GM13977 (cell line): ENCODE results near the gene IRF9.

Experiments
- DNase-seq: peaks from one replicate; pipeline ENCODE4 v3.0.0; 2012; ENCODE audit warnings: low spot score
- in situ Hi-C: fragments of 300-500 bp; cut with MboI; formaldehyde crosslinking; loops from one replicate; pipeline ENCODE4 v1.12.0; 2022; ENCODE audit warnings: low sequenced_read_pairs, low pct_unique_long_range_greater_than_20kb, mixed read lengths, inconsistent platforms; ENCODE audit not compliant: unreplicated experiment
- TF ChIP-seq, protein P1 (sequence below): IDR thresholded peaks from 2 replicates; pipeline ENCODE4 v1.5.1; 2012; ENCODE audit warnings: mild to moderate bottlenecking, control low read depth; ENCODE audit not compliant: insufficient read depth; ENCODE audit errors: extremely low read depth, missing control alignments

Gene IRF9

DNA sequence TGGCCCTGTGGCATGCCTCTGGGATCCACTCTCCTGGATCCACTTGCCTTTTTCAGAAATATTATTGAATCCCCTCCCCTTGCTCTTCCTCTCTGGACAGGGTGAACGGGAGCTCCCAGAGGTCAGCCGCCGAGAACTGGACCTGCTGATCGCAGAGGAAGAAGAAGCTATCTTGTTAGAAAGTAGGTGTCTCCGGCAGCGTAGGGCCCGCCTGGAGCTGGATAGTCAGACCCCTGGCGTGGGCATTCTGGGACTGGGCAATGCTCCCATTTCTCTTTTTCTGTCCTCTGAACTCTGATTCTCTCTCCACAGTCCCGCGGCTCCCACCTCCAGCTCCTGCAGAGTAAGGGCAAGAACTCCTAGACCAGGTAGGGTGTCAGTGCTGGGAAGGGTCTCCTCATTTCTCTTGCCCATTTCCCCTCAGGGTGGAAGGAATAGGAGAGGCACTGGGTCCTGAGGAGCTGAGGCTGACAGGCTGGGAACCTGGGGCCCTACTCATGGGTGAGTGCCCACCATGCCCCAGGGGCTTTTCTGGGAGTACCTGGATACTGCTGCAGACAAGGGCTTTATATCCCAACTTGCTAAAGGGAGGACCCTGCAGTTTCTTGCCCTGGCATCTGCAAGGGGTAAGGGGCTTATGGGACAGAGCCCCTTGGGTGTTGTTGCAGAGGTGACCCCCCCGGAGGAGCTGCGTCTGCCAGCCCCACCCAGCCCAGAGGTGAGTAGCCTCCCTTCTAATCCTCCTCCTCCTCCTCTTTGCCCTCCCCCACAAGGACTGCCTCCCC is 16.2 kb downstream of the IRF9 start:
- DNase-seq, result no peak
- TF ChIP-seq, protein P1, sequence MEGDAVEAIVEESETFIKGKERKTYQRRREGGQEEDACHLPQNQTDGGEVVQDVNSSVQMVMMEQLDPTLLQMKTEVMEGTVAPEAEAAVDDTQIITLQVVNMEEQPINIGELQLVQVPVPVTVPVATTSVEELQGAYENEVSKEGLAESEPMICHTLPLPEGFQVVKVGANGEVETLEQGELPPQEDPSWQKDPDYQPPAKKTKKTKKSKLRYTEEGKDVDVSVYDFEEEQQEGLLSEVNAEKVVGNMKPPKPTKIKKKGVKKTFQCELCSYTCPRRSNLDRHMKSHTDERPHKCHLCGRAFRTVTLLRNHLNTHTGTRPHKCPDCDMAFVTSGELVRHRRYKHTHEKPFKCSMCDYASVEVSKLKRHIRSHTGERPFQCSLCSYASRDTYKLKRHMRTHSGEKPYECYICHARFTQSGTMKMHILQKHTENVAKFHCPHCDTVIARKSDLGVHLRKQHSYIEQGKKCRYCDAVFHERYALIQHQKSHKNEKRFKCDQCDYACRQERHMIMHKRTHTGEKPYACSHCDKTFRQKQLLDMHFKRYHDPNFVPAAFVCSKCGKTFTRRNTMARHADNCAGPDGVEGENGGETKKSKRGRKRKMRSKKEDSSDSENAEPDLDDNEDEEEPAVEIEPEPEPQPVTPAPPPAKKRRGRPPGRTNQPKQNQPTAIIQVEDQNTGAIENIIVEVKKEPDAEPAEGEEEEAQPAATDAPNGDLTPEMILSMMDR, result no peak
- in situ Hi-C loops, result no loop called here

- TF ChIP-seq, protein P1, result no peak
- no peak for DNase-seq
- in situ Hi-C loops, result no loop called here
Measured at GRCh38 chr14:24177891-24178290, 16.8 kb downstream of the IRF9 start.

- DNase-seq, result no peak
- in situ Hi-C loops, result no loop called here
- TF ChIP-seq, protein P1, result no peak
Measured at GRCh38 chr14:24178399-24179178, 17.5 kb downstream of the IRF9 start.

DNA sequence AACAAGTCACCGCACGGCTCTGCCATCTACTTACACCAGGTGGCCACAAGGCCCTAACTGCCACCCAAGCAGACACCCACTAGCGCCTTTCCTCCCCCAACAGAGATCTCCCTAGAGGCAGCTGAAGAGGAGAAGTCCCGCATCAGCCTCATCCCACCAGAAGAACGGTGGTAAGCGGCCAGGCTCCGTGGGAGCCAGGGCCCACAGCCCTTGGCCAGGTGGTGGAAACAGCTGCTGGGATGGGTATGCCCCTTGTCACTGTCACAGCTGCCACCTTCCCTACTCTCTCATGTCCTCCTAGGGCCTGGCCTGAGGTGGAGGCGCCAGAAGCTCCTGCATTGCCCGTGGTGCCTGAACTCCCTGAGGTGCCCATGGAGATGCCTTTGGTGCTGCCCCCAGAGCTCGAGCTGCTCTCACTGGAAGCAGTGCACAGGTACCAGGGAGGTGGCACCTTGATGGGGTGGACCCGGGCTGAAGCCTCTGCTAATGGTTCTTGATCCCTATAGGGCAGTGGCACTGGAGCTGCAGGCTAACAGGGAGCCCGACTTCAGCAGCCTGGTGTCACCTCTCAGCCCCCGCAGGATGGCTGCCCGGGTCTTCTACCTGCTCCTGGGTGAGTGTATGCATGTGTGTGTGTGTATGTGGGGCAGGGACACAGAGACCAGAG is 18.4 kb downstream of the IRF9 start:
- in situ Hi-C loops, result no loop called here
- no peak for DNase-seq
- TF ChIP-seq, protein P1, result no peak

DNA sequence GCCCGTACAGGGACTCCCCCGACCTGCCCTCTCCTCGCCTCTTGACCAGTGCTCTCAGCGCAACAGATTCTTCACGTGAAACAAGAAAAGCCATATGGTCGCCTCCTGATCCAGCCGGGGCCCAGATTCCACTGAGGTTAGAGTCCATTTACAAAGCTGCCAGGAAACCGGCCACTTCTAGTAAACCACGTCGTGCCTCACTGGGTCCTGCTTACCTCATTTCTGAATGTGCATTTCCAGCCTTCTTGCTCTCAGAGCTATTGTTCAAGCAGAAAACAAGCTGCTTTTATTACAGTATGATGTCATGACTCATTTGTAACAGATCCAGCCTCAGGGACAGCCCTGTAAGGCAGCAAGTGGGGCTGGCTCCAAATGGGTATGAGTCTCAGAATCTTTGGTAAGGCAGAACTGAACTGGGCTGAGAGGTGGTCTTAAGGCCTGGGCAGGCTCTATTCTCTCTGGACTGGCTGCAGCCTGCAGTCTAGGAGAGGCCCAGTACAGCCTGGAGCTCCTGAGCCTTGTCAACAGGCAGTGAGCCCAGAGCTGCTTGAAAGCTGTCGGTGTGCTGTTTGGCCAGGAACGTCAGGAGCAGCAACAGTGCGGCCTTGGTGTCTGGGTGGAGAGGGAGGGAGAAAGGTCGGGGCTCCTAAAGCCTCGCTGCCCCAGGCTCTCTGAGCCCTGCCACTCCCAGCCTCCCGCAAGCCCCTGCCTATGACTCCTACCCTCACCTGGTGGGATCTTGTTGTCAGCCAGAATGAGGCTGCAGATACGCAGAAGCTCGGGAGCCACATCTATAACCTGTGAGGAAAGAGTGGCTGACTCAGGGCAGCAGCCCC is 19.1 kb downstream of the IRF9 start:
- TF ChIP-seq, protein P1, result no peak
- in situ Hi-C loops, result no loop called here
- no peak for DNase-seq
